SH-SY5Y (cell line): Measurements from ENCODE around the gene ORM2.

ENCODE experiments used
- GATA2 ChIP-seq: IDR thresholded peaks from 2 replicates; pipeline ENCODE4 v1.6.1; 2011; ENCODE audit warnings: mild to moderate bottlenecking, low read depth, low read length
- GATA3 ChIP-seq: IDR thresholded peaks from 2 replicates; pipeline ENCODE4 v1.6.1; 2011; ENCODE audit warnings: low read depth, mild to moderate bottlenecking, low read length, moderate library complexity

GRCh38 chr9:114288193-114289091 is 41.2 kb upstream of the ORM2 start:
- TF ChIP-seq GATA3 (no peak), GATA2 (no peak)
